Subcutaneous abdominal adipose tissue (tissue), 5 donors: ENCODE results near the gene TBC1D22A.

ENCODE experiments used
- H3K27ac ChIP-seq: one replicate; pipeline ENCODE4 v1.7.0; 2013; ENCODE audit warnings: low read depth, mild to moderate bottlenecking, inconsistent platforms, low read length, moderate library complexity
- H3K27me3 ChIP-seq, 5 donors: one replicate each; pipeline ENCODE4 v1.7.0; 2013; ENCODE audit warnings: low read length in 5 of 5, inconsistent platforms in 1 of 5; ENCODE audit not compliant: control insufficient read depth in 5 of 5, insufficient read depth in 4 of 5
- H3K36me3 ChIP-seq, 5 donors: one replicate each; pipeline ENCODE4 v1.7.0; 2013; ENCODE audit warnings: low read length in 5 of 5; ENCODE audit not compliant: control insufficient read depth in 5 of 5, insufficient read depth in 5 of 5
- H3K4me1 ChIP-seq, 5 donors: one replicate each; pipeline ENCODE4 v1.7.0; 2013; ENCODE audit warnings: low read length in 5 of 5, mild to moderate bottlenecking in 3 of 5, moderate library complexity in 1 of 5; ENCODE audit not compliant: control insufficient read depth in 5 of 5, insufficient read depth in 5 of 5
- H3K4me3 ChIP-seq, 5 donors: one replicate each; pipeline ENCODE4 v1.7.0; 2013; ENCODE audit warnings: low read length in 5 of 5, low read depth in 1 of 5
- H3K9ac ChIP-seq, 5 donors: one replicate each; pipeline ENCODE4 v1.7.0; 2013; ENCODE audit warnings: low read length in 5 of 5, mild to moderate bottlenecking in 4 of 5, moderate library complexity in 3 of 5
- H3K9me3 ChIP-seq, 5 donors: one replicate each; pipeline ENCODE4 v1.7.0; 2013; ENCODE audit warnings: low read length in 5 of 5; ENCODE audit not compliant: control insufficient read depth in 5 of 5
- donor health status: healthy.
- donor health status: healthy.
- donor health status: healthy.
- donor health status: healthy.
- donor health status: healthy.

The TBC1D22A gene

DNA sequence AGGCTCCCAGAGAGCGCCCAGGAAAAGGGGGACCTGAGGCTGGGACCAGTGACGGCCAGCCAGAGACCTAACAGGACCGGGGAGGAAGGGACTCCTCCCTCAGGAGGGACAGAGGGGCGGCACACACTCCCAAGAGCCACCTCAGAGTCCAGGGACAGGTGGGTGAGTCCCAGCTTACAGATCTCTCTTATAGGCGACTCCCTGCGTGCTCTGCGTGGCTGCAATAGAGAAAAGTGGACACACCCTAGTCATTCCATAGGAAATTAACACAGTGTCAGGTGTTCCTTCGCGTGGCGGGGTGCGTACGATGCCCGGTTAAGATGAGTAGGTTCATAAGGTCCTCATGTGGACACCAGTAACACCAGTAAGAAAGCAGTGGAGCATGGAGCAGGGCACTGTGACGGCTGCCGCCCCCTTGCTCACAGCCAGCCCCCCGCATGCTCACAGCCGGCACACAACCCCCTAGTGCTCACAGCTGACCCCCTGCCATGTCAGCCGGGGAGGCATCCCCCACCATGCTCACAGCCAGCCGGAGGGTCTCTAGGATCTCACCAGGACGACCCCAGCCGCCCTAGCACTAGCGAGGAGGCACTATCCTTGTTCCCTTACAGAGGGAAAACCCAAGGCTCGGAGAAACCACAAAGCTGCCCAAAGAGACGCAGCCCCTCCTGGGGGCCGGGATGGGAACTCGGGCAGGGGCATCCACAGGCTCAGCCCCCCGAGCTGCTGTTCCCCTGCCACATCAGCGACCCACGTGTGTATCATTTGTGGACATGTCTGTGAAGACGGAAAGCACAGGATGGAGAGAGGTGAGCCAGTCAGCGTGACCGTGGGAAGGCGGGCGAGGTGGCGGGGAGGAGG lies 426.8 kb downstream of the TBC1D22A start:
- Histone ChIP-seq H3K9me3 (peaks cover 0 to 7% (median 0%) of the 10 kb centered on the region in 5 donors), H3K9ac (no peak overlapping the region), H3K27ac (no peak overlapping the region), H3K36me3 (no peaks in the 10 kb centered on the region), H3K4me1 (no peaks in the 10 kb centered on the region), H3K4me3 (no peak overlapping the region), H3K27me3 (peaks cover 0 to 3% (median 0%) of the 10 kb centered on the region in 5 donors)

DNA sequence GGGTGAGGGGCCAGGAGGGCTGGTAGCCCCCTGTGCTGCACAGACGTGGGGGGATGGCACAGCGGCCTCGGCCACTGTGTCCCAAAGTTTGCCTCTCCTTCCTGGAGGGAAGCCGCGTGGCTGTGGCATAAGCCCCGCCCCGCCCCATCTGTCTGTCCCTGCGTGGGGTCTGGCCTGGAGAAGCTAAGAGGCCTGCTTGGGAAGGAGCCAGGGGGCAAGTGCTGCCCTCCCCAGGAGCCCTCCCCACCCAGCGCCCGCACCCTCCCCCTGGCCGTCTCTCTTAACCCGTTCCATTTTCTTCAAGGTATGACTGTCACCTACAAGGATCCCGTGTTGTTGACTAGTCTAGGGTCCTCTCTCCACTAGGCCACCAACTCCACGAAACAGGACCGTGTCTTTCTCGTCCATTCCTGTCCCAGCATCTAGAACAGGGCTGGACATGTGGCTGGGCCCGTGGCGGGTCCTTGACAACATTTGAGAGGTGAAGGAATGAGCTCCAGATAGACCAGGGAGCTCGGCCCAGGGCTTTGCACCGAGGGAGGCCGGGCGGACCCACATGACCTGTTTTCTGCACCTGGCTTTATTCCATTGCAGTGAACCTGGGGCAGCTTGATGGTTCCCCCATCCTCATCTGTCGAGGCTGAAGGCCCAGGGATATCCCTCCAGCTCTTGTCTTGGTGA lies 428.0 kb downstream of the TBC1D22A start:
- H3K4me3 ChIP-seq, result no peak overlapping the region
- H3K9me3 ChIP-seq, result peaks cover 0 to 7% (median 0%) of the 10 kb centered on the region in 5 donors
- H3K27ac ChIP-seq, result no peak overlapping the region
- H3K27me3 ChIP-seq, result peaks cover 0 to 3% (median 0%) of the 10 kb centered on the region in 5 donors
- no peak overlapping the region for H3K9ac ChIP-seq
- H3K36me3 ChIP-seq, result no peaks in the 10 kb centered on the region
- no peaks in the 10 kb centered on the region for H3K4me1 ChIP-seq

DNA sequence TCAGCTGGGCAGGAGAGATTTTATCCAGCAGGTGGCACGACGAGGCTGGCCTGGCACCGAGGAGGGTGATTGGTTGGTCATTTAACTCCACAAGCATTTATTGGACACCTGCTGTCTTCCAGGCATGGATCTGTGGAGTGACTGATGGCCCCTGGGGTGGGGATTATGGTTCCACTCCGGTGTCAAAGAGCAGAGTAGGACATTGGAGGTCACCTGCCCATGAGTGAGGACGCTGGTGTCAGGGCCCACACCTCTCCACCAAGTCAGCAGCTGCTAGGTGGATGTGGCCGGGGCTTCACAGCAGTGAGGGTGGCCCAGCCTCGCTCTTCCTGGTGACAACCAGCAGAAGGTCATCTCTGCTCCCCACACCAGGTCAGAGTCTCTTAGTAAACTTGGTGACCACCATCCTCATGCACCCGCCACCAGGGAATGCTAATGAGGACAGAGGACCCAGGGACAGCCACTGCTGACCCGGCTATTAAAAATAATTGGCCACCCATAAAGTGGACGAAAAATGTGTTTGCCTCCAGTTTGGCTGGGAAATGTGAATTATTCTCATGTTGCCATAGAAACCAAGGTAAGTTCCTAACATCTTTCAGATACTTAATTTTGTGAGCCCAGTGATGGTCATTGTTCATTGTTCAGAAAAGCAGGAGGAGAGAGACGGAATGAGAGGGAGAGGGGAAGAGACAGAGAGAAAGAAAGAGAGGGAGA lies 428.7 kb downstream of the TBC1D22A start:
- Histone ChIP-seq H3K4me3 (no peak overlapping the region), H3K9me3 (peaks cover 0 to 5% (median 0%) of the 10 kb centered on the region in 5 donors), H3K27ac (no peak overlapping the region), H3K36me3 (no peaks in the 10 kb centered on the region), H3K9ac (no peak overlapping the region), H3K27me3 (peaks cover 0 to 7% (median 0%) of the 10 kb centered on the region in 5 donors), H3K4me1 (peaks cover 0 to 6% (median 4%) of the 10 kb centered on the region in 5 donors)

DNA sequence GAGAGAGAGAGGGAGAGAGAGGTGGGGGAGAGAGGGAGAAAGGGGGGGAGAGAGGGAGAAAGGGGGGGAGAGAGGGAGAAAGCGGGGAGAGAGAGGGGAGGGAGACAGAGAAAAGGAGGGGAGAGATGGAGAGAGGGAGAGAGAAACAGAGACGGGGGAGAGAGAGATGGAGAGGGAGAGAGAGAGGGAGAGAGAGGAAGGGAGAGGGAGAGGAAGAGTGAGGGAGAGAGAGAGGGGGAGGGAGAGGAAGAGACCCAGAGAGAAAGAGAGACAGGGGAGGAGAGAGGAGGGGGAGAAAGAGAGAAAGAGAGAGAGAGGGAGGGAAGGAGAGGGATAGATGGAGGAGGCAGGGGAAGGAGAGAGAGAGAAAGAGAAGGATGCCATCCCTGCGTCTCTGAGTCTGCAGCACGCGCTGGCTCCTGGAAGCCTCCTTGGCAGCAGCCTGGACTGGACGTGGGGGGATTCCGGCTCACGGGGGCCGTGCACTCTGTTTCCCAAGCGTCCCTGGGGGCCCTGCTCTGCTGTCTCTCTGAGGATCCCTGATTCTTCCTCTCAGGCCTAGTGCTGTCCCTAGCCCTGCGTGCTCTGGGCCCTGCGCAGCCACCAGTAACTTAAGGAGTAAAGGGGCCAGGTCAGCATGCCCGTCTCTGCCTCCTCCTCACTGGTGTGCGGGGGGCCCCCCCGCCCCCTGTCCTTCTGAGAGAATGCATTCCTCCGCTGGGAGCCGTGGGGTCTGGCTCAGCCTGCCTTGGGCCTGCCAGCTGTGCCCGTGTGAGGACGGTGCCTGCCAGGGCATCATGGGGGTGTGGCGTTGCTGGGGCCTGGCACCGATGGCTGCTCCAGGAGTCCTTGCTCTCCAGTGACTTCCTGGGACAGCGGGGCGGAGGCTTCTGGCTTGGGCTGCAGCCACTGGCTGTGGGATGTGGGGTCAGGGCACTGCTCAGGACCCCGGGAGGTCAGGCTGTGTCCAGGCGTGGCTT lies 429.5 kb downstream of the TBC1D22A start:
- Histone ChIP-seq H3K4me3 (no peak overlapping the region), H3K4me1 (peaks cover 0 to 6% (median 4%) of the 10 kb centered on the region in 5 donors), H3K36me3 (no peaks in the 10 kb centered on the region), H3K27ac (no peak overlapping the region), H3K9me3 (no peaks in the 10 kb centered on the region), H3K27me3 (peaks cover 0 to 12% (median 1%) of the 10 kb centered on the region in 5 donors), H3K9ac (no peak overlapping the region)

DNA sequence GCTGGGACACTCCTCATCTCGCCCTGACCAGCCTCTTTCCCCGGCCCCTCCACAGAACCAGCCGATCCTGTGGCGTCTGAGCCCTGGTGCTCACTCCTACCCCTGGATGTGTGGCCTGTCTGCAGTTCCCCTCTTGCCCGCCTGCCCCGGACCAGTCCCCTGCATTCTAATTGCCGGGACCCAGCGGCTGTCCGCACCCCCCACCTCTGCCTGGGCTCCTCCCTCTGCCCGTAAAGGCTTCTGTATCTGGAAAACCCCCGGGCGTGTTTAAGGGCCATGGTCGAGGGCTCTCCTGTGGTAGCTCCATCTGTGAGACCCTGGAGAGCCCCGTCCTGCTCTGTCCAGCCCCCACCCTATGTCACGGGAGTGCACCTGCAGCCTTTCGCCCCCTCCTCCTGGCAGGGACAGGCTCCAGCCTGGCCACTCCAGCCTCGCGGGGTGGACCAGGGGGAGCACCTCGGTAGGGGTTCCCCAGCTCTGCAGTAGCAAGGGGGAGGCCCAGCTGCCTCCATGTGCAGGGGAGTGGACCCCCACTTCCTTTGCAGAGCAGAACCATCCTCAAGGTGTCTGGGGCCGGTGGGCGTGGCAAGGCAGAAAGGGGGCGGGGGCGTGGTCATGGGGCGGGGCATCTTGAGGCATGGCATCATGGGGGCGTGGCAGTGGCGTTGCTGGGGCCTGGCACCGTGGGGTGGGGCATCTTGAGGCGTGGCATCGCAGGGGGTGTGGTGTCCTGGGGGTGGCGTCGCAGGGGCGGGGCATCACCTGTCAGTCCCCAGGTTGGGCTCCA lies 430.4 kb downstream of the TBC1D22A start:
- peaks cover 4 to 20% (median 10%) of the 10 kb centered on the region in 5 donors for H3K27me3 ChIP-seq
- H3K4me3 ChIP-seq, result no peak overlapping the region
- no peak overlapping the region for H3K9ac ChIP-seq
- no peaks in the 10 kb centered on the region for H3K36me3 ChIP-seq
- no peak overlapping the region for H3K27ac ChIP-seq
- H3K9me3 ChIP-seq, result no peaks in the 10 kb centered on the region
- H3K4me1 ChIP-seq, result peaks cover 0 to 6% (median 4%) of the 10 kb centered on the region in 5 donors

DNA sequence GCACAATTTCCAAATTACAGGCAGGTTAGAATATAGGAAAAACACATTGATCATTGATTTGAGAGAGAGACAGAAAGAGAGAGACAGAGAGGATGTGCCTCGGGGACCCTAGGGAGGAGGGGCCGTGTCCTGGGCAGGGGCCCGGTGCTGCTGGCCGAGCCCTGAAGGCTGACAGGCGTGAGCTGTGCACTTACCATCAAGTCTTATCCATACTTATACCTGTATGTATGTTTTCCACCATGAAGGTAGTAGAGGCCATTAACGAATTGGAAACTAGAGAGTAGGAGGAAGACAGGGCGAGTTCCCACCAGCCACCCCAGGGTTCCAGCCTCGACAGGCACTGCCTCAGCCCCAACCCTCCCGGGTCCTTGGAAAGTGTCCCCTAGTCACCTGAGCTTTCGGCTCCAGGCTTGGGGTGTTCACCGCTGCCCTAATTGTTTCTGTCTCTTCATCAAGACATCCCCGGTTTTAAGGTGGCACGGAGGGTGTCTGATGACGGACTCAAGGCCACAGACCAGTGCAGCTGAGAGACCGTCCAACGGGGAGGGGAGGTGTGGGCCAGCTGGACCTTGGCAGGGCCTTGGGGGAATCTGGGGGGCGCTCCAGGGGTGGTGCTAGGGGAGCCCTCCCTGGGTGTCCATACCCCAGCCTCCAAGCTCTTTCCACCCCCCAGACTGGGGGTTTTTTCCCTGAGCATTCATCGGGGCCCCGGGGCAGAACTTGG lies 431.3 kb downstream of the TBC1D22A start:
- Histone ChIP-seq H3K4me1 (peaks cover 0 to 6% (median 4%) of the 10 kb centered on the region in 5 donors), H3K36me3 (no peaks in the 10 kb centered on the region), H3K9me3 (no peaks in the 10 kb centered on the region), H3K4me3 (no peak overlapping the region), H3K27me3 (peaks cover 8 to 25% (median 15%) of the 10 kb centered on the region in 5 donors), H3K27ac (no peak overlapping the region), H3K9ac (no peak overlapping the region)

DNA sequence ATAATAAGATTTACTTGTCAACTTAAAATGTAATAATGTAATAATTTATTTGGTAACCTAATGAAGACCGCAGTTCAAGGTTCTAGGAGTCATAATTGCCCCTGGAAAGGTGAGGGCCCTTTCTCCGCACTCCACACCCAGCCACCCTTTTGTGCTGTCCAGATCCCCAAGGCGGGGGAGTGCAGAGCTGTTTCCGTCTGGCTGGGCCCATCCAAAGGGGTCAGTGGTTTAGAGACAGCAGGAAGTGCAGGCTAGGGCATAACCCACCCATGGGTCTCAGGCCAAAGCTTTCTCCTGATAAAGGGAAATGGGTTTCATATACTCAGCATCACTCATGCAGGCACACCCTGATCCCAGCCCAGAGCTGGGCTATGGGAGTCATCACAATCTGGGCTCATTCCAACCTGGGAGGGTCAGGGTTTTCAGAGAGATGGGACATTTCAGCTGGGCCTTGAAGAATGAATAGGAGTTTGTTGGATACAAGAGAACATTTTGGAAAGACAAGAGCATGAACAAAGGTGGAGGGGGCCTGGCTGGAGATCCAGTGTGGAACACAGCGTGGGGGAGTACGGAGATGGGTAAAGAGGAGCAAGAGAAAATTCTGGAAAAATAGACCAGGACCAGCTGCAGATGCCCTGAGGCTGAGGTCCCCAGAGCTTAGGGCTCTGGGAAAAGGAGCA lies 432.2 kb downstream of the TBC1D22A start:
- peaks cover 15 to 26% (median 17%) of the 10 kb centered on the region in 5 donors for H3K27me3 ChIP-seq
- no peak overlapping the region for H3K4me3 ChIP-seq
- no peak overlapping the region for H3K9ac ChIP-seq
- H3K36me3 ChIP-seq, result no peaks in the 10 kb centered on the region
- no peaks in the 10 kb centered on the region for H3K9me3 ChIP-seq
- H3K4me1 ChIP-seq, result peaks cover 0 to 6% (median 4%) of the 10 kb centered on the region in 5 donors
- H3K27ac ChIP-seq, result no peak overlapping the region

DNA sequence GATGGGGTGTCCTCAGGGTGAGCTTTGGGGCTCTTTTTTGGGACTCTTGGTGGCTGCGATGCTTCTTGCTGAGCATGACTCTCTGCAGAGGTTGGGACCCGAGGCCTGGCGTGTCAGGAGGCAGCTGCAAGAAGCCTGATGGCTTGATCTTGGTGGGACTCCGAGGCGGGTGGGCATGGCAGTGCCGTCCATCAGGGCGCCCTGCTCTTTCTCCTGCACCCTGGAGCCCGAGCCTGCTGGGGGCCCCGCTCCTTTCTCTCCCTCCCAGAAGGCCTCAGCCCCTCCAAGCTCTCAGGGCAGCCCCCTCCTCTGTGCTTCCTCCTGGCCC lies 432.7 kb downstream of the TBC1D22A start:
- Histone ChIP-seq H3K9ac (no peak overlapping the region), H3K4me1 (peaks cover 0 to 6% (median 4%) of the 10 kb centered on the region in 5 donors), H3K9me3 (no peaks in the 10 kb centered on the region), H3K27me3 (peaks cover 16 to 28% (median 22%) of the 10 kb centered on the region in 5 donors), H3K36me3 (no peaks in the 10 kb centered on the region), H3K27ac (no peak overlapping the region), H3K4me3 (no peak overlapping the region)
